ENCODE data around the gene SORCS2. TPM values are rescaled to one million over a fixed set of nuclear protein-coding genes. Genes with fewer than 3 reads are reported as not detected.

SORCS2 gene
- total and polyA plus RNA-seq, 2 of the 8 experiments (the other 6 are each of a cell fraction or from before 2014, with no cell fraction given): 0.36 to 1.8 TPM

DNA sequence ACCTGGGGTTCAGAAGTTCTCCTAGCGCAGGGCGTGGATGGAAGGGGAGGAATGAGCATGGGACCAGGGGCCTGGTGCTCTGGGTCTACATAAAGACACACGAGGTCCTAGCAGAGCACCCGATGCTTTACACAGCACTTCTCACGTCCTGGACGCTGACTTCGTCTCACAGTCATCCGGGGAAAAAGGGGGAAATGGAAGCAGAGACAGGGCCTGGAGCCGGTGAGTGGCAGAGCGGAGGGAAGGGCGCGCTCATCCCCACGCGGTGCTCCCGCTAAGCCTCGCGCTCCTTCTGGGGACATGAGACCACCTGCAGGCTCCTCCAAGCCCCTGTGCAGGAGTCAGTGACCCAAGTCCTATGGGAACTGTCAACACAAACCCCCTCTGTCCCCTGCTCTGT is 589.7 kb downstream of the SORCS2 start:
- no peaks in the 10 kb centered on the region for H3K9me3 ChIP-seq (ENCODE audit: insufficient read depth in 2 of 2, low read depth in 1 of 2, low read length in 1 of 2)
- no peak overlapping the region for H4K91ac ChIP-seq (replicated peaks; ENCODE audit: insufficient read length, low read length)
- TF ChIP-seq RAD21 (IDR thresholded peaks at IDR 0.05 in 1 of 2, conservative IDR thresholded peaks at IDR 0.05 in 1 of 2; ENCODE audit: low read depth in 2 of 2, low read length in 2 of 2) (no peak), CTBP2 (IDR thresholded peaks at IDR 0.05; ENCODE audit: borderline replicate concordance, insufficient read depth, insufficient read length, low read length) (no peak), SIRT6 (IDR thresholded peaks at IDR 0.05; ENCODE audit: low read length) (no peak), NANOG (IDR thresholded peaks at IDR 0.05; ENCODE audit: insufficient read depth, low read depth, low read length, poor library complexity, severe bottlenecking) (no peak), GABPA (IDR thresholded peaks at IDR 0.05; ENCODE audit: borderline replicate concordance, insufficient read depth, low read length) (no peak), BCL11A (IDR thresholded peaks at IDR 0.05; ENCODE audit: low read depth in 2 of 2, low read length in 2 of 2) (no peak), KDM4A (IDR thresholded peaks at IDR 0.05; ENCODE audit: low read depth, low read length, severe bottlenecking) (no peak)
- H4K8ac ChIP-seq (ENCODE audit: extremely low read depth, insufficient read depth, low read length): no peak overlapping the region
- H3K23me2 ChIP-seq (ENCODE audit: low read depth, low read length): no peaks in the 10 kb centered on the region
- no peak overlapping the region for H2AK5ac ChIP-seq (ENCODE audit: low read depth, low read length)
- H2AFZ ChIP-seq (ENCODE audit: low read length): no peak overlapping the region
- no peak overlapping the region for H4K5ac ChIP-seq (ENCODE audit: insufficient read length, low read depth, low read length)
- H3K27ac ChIP-seq (ENCODE audit: low read depth, low read length): no peak overlapping the region; the same call in 1 of the 2 replicates
- H2BK12ac ChIP-seq (ENCODE audit: low read depth, low read length): no peak overlapping the region
- no peaks in the 10 kb centered on the region for H3K4me1 ChIP-seq (replicated peaks in 1 of 4; ENCODE audit: control insufficient read depth in 3 of 4, insufficient read depth in 4 of 4, low read length in 3 of 4)
- DNase-seq (ENCODE audit: low read depth in 1 of 2, low spot score in 2 of 2) (no peak), FAIRE-seq (no peak)
- no peak overlapping the region for H3K4me3 ChIP-seq (ENCODE audit: extremely low read depth in 1 of 4, insufficient read depth in 2 of 4, low read depth in 3 of 4, low read length in 4 of 4)
- no peak overlapping the region for H2BK20ac ChIP-seq (ENCODE audit: low read length)
- 91% methylated on average over 17 of the region's 17 CpGs; no CpG with 5 or more reads in 1 of the 2 experiments for WGBS, 2 experiments (ENCODE audit: extremely low coverage in 1 of 2, insufficient coverage in 1 of 2, insufficient read length in 1 of 2, insufficient replicate concordance in 2 of 2, low coverage in 1 of 2, low lambda C conversion rate in 2 of 2, missing lambda C conversion rate in 1 of 2)
- no peaks in the 10 kb centered on the region for H4K20me1 ChIP-seq (replicated peaks in 1 of 2; ENCODE audit: control insufficient read depth in 1 of 2, insufficient read depth in 2 of 2, low read length in 2 of 2)
- H3K9ac ChIP-seq (replicated peaks in 1 of 4; ENCODE audit: extremely low read depth in 1 of 4, low read depth in 3 of 4, low read length in 3 of 4): no peak overlapping the region
- no peak overlapping the region for H3K4ac ChIP-seq (replicated peaks; ENCODE audit: insufficient read length, low read depth, low read length)
- peaks cover 0 to 7% (median 0%) of the 10 kb centered on the region in 4 experiments; a peak in 2 of 8 replicates for H3K36me3 ChIP-seq (ENCODE audit: control insufficient read depth in 2 of 4, insufficient read depth in 4 of 4, low read length in 3 of 4)
- no peak overlapping the region for H3K56ac ChIP-seq (replicated peaks; ENCODE audit: insufficient read length, low read depth, low read length)
- no peak overlapping the region for H3K14ac ChIP-seq (ENCODE audit: insufficient read length)
- H3K18ac ChIP-seq (ENCODE audit: extremely low read depth, low read length): no peak overlapping the region
- H3K27me3 ChIP-seq (replicated peaks in 1 of 4; ENCODE audit: control insufficient read depth in 3 of 4, extremely low read depth in 1 of 4, insufficient read depth in 3 of 4, low read length in 3 of 4): no peaks in the 10 kb centered on the region
- H2BK120ac ChIP-seq (replicated peaks; ENCODE audit: low read depth, low read length): no peak overlapping the region
- H3K23ac ChIP-seq (ENCODE audit: insufficient read length): no peak overlapping the region
- no peak overlapping the region for H2BK15ac ChIP-seq (ENCODE audit: low read length)
- no peaks in the 10 kb centered on the region for H3K79me1 ChIP-seq (ENCODE audit: low read depth, low read length)
- ChIA-PET POLR2A (ENCODE audit: partially characterized antibody) (no interaction called here), CTCF (ENCODE audit: partially characterized antibody) (interaction anchor here (1.0 to 4.8 kb wide), 3 partner anchors 12 to 19 kb away, joined by 3 to 30 read pairs (median 15); no protein-coding TSS in a partner anchor)
- H3K4me2 ChIP-seq (ENCODE audit: insufficient read depth in 1 of 2, low read depth in 2 of 2, low read length in 2 of 2): no peak overlapping the region
- H3K79me2 ChIP-seq (ENCODE audit: control insufficient read depth in 1 of 2, insufficient read depth in 2 of 2, low read length in 2 of 2): no peaks in the 10 kb centered on the region
- H2BK5ac ChIP-seq (ENCODE audit: low read depth, low read length): no peak overlapping the region
